Mucosa of descending colon (tissue), 3 donors: Measurements from ENCODE around the gene C12orf42. TPM values are rescaled to one million over a fixed set of nuclear protein-coding genes. Genes with fewer than 3 reads are reported as not detected.
A peak's percentile ranks its signal among the peaks of the same experiment; 100 is the strongest.

ENCODE experiments used
- ATAC-seq: fragments of 200-7000 bp; cut with Tn5 transposase; one replicate; pipeline ENCODE4 v1.9.1; 2020; ENCODE audit warnings: mild to moderate bottlenecking, moderate library complexity
- DNase-seq, 3 donors: peaks; one replicate each; pipeline ENCODE4 v3.0.0-alpha.2; 2020
- H3K36me3 ChIP-seq: fragments of 200-600 bp; one replicate; pipeline ENCODE4 v1.8.0; 2021; ENCODE audit warnings: low read depth, mild to moderate bottlenecking
- H3K4me1 ChIP-seq: fragments of 200-600 bp; one replicate; pipeline ENCODE4 v1.8.0; 2021; ENCODE audit warnings: low read depth, mild to moderate bottlenecking
- H3K4me3 ChIP-seq: fragments of 200-600 bp; one replicate; pipeline ENCODE4 v1.8.0; 2021; ENCODE audit warnings: mild to moderate bottlenecking
- H3K9me3 ChIP-seq: fragments of 200-600 bp; one replicate; pipeline ENCODE4 v1.8.0; 2021; ENCODE audit warnings: mild to moderate bottlenecking
- CTCF ChIP-seq: fragments of 200-600 bp; IDR thresholded peaks from one replicate; pipeline ENCODE4 v1.8.0; 2022; ENCODE audit warnings: antibody characterized with exemption, mild to moderate bottlenecking
- intact Hi-C, 2 donors: fragments of 100-400 bp; cut with DNase I in 1 of 2; cut with micrococcal nuclease in 1 of 2; formaldehyde crosslinking; loops; one replicate each; pipeline versions ENCODE4 v1.11.0 to v1.11.1; 2022; cut with DNase I, micrococcal nuclease
- total RNA-seq, 3 donors: library from RNA; stranded (reverse); fragmentation: NEBNext Ultra II Directional in 2 of 3; extraction: Animal tissue kit (Norgen Biotek cat#: 25700) in 2 of 3; gene quantifications; one replicate each; pipeline versions ENCODE4 v1.2.1 to v1.2.4, GENCODE V29; 2021 to 2023
- donor health status: DM: no; HTN: no; CAD: no; lungs with moderate emphysema.
- donor health status: DM: no; HTN: no; CAD: no.
- donor health status: DM: no; HTN: yes; CAD: no.

The C12orf42 gene
- total RNA-seq, 3 donors from 2014 or later, result 0.34 TPM; not detected in 2

GRCh38 chr12:103308396-103308795 is 187.4 kb downstream of the C12orf42 start:
- Histone ChIP-seq H3K4me3 (no peak overlapping the region), H3K36me3 (no peaks in the 10 kb centered on the region), H3K4me1 (no peaks in the 10 kb centered on the region), H3K9me3 (no peaks in the 10 kb centered on the region)
- ATAC-seq (no peak), DNase-seq (no peak)
- intact Hi-C loops, result no loop called here
- TF ChIP-seq CTCF, result no peak

DNA sequence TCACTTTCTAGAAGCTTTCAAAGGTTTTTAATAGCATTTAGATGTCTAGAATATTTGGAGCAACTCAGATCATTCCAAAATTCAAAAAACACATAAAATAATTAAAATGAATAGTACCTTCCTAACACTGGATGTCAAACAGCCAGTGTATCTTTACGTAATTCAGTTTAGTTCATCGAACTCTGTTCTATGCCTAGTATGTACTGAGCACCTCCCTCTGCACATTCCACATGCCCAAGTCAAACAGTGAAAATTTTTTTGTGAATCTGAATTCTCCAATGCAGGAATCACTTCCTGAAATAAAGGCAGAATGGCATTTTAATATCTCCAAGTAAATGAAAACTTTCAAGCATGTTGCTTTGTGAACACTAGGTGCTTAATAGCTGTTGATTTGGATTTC is 192.3 kb downstream of the C12orf42 start:
- no peaks in the 10 kb centered on the region for H3K36me3 ChIP-seq
- intact Hi-C loops, result no loop called here
- H3K4me1 ChIP-seq, result no peaks in the 10 kb centered on the region
- H3K4me3 ChIP-seq, result no peak overlapping the region
- ATAC-seq, result no peak
- DNase-seq, result no peak
- no peaks in the 10 kb centered on the region for H3K9me3 ChIP-seq
- TF ChIP-seq CTCF, result no peak

DNA sequence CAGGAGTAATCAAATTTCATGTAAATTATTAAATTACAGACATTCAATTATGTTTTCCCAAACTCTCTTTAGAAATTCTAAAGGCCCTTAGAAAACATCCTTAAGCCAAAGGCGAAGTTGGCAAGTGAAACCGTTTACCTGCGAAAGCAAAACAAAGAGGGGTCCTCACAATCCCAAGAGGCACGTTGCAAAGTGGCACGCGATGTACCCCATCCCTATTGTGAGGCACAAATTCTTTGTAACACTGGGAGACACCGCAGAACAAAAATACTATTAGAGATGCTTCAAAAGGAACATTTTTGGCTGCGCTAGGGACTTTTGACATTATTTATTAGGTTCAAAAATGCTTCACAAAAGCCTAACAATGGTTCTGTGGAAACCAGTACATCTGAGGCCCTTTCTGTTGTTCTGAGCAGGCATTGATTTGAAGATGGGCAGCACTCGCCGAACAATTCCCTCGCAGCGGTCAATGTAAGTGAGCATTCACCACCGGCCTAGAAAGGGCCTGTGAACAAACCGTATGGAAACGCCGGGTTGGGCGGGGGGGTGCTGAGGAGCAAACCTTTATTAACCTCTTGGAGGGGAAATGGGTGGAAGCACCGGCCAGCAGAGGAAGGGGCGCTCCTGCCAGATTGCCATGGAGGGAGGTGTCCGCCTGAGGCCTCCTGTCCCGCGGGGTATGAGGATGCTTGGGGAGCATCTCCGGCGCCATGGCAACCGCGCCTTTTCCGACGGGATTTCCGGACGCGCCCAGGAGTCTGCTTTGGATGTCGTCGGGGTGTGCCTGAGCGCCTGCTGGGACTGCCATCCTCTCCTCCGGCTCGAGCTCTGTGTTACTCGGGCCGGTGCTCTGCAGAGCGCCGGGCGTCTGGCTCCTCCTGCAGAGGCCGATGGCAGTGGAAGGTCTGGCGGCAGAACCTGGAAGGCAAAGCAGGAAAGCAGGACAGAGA is 193.9 kb downstream of the C12orf42 start:
- ATAC-seq, result no peak
- H3K4me1 ChIP-seq, result no peaks in the 10 kb centered on the region

DNA sequence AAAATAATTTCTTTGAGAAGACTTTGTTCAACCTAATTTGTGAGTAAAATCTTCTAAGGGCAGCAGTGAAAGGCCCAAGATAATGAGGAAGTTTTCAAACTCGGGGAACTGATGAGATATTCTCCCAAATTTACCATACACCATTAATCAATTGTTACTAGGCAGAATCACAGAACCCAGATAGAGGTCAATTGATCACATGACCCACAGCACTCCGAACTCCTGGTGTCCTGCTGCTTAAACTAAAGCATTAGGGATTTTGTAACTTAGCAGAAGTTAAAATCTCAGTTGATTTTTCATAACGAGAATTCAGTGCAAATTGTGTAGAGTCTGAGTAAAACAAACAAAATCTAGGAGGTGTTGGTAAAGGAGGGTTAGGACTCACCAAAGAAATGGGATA is 207.8 kb downstream of the C12orf42 start:
- H3K4me3 ChIP-seq, result no peak overlapping the region
- no peaks in the 10 kb centered on the region for H3K36me3 ChIP-seq
- H3K9me3 ChIP-seq, result no peaks in the 10 kb centered on the region
- TF ChIP-seq CTCF, result no peak
- DNase-seq (no peak), ATAC-seq (no peak)
- no peaks in the 10 kb centered on the region for H3K4me1 ChIP-seq
- intact Hi-C loops, result no loop called here

More for the DNA sequence above, 193.9 kb downstream of the C12orf42 start:
- TF ChIP-seq CTCF, result no peak
- Histone ChIP-seq H3K4me3 (no peak overlapping the region), H3K9me3 (no peaks in the 10 kb centered on the region), H3K36me3 (no peaks in the 10 kb centered on the region)
- DNase-seq, result peak in 1 of 3 donors; percentile 47
- intact Hi-C loops, result no loop called here

- TF ChIP-seq CTCF, result no peak
- Histone ChIP-seq H3K4me3 (no peak overlapping the region), H3K36me3 (no peaks in the 10 kb centered on the region), H3K4me1 (no peaks in the 10 kb centered on the region), H3K9me3 (no peaks in the 10 kb centered on the region)
- ATAC-seq, result no peak
- intact Hi-C loops, result no loop called here
- DNase-seq, result no peak
Observed at GRCh38 chr12:103282124-103282523, 213.6 kb downstream of the C12orf42 start.
